ENCODE measurements around the gene DROSHA. TPM values are rescaled to one million over a fixed set of nuclear protein-coding genes. Genes with fewer than 3 reads are reported as not detected.

DROSHA gene
- total RNA-seq, 1 donor, result 63.5 TPM

DNA sequence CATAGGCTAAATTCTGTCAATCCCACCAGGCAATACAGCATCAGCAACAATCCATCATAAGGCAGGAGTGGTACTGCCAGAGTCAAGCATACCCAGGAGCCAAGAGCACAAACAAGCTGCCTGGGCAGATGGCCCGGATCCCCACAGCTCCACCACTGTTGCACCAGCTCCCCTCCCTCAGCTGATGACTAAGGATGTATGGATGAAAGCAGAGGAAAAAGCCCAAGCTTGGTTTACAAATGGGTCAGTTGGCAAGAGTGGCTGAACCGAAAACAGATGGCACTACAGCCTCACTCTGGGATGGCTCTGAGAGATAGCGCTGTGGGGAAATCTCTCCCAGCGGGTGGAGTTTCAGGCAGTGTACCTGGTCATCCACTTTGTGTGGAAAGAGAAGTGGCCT, 29.4 kb downstream of the DROSHA start:
- peak; percentile 6 for DNase-seq (ENCODE audit: low read depth)
- no peak overlapping the region for H3K4me3 ChIP-seq (ENCODE audit: low read depth, low read length)
- TF ChIP-seq, protein P1, sequence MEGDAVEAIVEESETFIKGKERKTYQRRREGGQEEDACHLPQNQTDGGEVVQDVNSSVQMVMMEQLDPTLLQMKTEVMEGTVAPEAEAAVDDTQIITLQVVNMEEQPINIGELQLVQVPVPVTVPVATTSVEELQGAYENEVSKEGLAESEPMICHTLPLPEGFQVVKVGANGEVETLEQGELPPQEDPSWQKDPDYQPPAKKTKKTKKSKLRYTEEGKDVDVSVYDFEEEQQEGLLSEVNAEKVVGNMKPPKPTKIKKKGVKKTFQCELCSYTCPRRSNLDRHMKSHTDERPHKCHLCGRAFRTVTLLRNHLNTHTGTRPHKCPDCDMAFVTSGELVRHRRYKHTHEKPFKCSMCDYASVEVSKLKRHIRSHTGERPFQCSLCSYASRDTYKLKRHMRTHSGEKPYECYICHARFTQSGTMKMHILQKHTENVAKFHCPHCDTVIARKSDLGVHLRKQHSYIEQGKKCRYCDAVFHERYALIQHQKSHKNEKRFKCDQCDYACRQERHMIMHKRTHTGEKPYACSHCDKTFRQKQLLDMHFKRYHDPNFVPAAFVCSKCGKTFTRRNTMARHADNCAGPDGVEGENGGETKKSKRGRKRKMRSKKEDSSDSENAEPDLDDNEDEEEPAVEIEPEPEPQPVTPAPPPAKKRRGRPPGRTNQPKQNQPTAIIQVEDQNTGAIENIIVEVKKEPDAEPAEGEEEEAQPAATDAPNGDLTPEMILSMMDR (IDR thresholded peaks at IDR 0.05; ENCODE audit: insufficient read depth, low read length), result no peak

DNA sequence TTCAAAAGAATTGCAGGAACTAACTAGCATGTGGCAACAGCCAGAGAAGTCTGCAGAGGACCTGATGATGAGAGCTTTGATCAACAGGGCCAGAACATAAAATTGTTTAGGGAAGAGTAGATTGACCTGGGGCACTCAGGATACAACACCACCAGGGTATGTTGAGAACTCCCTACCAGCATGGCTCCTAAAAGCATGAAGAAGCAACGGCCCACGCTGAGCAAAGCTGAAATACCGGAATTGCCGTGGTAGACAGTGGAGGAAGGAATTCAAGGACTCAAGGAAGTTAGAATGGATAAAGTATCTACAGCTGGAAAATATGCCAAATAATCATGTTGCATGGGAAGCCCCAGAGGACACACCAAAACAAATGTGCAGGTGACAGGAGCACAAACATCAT, 31.6 kb downstream of the DROSHA start:
- H3K4me3 ChIP-seq (ENCODE audit: low read depth, low read length), result no peak overlapping the region
- no peak for DNase-seq (ENCODE audit: low read depth)
- TF ChIP-seq, protein P1 (IDR thresholded peaks at IDR 0.05; ENCODE audit: insufficient read depth, low read length), result no peak

DNA sequence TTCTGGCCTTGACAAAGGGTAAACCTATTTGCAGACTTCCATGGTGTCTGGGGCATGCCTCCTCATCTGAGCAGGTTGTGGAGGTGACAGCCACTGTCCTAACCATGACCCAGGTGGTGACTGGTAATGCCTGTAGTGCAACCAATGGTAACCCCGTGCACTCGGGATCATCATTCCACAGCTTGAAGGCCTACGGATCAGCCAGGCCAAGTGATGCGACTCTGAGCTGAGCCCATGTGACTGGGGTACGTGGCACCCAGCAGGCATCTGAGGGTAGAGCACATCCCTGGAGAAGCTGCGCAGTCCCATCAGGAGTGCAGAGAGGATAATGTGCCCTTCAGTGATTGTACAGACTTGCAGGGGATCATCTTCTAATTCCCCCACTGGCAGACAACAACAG, 35.0 kb downstream of the DROSHA start:
- DNase-seq (ENCODE audit: low read depth), result no peak
- TF ChIP-seq, protein P1 (IDR thresholded peaks at IDR 0.05; ENCODE audit: insufficient read depth, low read length), result no peak
- H3K4me3 ChIP-seq (ENCODE audit: low read depth, low read length), result no peak overlapping the region

DNA sequence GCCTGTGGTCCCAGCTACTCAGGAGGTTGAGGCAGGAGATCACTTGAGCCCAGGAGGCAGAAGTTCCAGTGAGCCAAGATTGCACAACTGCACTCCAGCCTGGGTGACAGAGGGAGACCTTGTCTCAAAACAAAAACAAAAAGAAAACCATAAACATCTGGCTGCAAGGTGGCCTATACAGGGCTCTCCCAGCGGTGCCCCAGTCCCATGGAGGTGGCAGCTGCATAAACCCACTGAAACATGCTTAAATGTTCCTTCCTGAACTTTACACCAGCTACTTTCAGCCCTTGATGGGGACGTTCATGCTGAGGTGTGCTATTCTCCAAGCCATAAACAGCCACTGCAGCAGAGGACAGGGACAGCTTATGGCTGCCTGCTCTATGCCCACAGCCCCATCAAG, 35.6 kb downstream of the DROSHA start:
- H3K4me3 ChIP-seq (ENCODE audit: low read depth, low read length), result no peak overlapping the region
- no peak for DNase-seq (ENCODE audit: low read depth)
- TF ChIP-seq, protein P1 (IDR thresholded peaks at IDR 0.05; ENCODE audit: insufficient read depth, low read length), result no peak

DNA sequence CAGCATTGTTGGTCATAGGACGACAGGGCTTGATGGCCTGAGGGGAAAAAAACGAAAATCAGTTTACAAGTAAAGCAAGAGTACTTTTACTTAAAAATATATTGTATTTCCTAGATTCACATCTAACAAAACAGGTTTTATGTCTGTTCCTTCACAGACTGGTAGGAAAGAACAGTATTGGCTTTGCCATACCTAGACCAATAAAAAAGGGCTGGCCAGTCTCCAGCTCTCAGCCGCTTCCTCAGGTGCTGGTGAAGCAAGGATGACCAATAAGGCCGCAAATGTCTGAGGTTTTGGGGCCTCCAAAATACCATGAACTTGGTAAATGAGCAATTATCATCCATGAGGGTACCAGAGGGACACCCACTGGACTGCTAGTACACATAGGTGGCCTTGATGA, 36.6 kb downstream of the DROSHA start:
- TF ChIP-seq, protein P1 (IDR thresholded peaks at IDR 0.05; ENCODE audit: insufficient read depth, low read length), result no peak
- no peak overlapping the region for H3K4me3 ChIP-seq (ENCODE audit: low read depth, low read length)
- DNase-seq (ENCODE audit: low read depth), result no peak

DNA sequence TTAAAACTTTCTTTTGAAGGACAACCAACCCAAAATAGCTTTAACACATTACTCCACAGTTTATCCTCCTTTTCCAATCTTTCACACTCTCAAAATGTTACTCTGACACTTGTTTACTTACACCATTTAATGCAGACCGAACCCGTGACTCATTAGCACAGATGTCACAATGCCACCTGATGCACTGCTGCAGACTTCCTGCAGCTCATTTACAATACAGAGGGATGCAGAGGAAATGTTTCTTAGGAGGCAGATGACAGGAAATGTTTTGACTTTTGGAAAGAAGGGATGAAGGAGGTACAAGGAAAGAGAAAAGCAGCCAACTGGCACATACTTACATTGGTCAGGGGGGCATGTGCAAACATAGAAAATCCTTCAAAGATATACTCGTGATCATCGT, 39.0 kb downstream of the DROSHA start:
- no peak overlapping the region for H3K4me3 ChIP-seq (ENCODE audit: low read depth, low read length)
- TF ChIP-seq, protein P1 (IDR thresholded peaks at IDR 0.05; ENCODE audit: insufficient read depth, low read length), result no peak
- DNase-seq (ENCODE audit: low read depth), result no peak

DNA sequence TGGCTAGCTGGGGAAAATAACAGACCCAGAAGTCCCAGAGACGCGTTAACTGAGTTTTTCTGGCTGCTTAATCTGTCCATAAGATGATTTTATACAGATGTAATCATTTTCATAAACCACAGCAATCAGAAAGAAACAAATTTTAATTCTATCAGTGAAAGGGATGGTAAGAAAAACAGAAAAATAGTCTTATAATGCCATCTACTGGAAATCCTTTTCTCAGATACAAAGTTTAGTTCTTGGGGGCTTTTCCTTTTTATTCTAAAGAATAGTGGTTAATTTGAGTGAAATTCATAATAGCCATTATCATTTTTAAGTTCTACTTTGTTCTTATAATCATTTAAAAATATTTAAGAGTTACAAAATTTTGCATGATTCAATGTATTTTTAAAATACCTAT, 44.4 kb downstream of the DROSHA start:
- no peak overlapping the region for H3K4me3 ChIP-seq (ENCODE audit: low read depth, low read length)
- no peak for DNase-seq (ENCODE audit: low read depth)
- TF ChIP-seq, protein P1 (IDR thresholded peaks at IDR 0.05; ENCODE audit: insufficient read depth, low read length), result no peak

Measured in fibroblast of the aortic adventitia (primary cell).